SH-SY5Y (cell line): ENCODE results near the gene CEACAM18.

Source experiments
- GATA2 ChIP-seq: IDR thresholded peaks from 2 replicates; pipeline ENCODE4 v1.6.1; 2011; ENCODE audit warnings: mild to moderate bottlenecking, low read depth, low read length
- GATA3 ChIP-seq: IDR thresholded peaks from 2 replicates; pipeline ENCODE4 v1.6.1; 2011; ENCODE audit warnings: low read depth, mild to moderate bottlenecking, low read length, moderate library complexity

DNA sequence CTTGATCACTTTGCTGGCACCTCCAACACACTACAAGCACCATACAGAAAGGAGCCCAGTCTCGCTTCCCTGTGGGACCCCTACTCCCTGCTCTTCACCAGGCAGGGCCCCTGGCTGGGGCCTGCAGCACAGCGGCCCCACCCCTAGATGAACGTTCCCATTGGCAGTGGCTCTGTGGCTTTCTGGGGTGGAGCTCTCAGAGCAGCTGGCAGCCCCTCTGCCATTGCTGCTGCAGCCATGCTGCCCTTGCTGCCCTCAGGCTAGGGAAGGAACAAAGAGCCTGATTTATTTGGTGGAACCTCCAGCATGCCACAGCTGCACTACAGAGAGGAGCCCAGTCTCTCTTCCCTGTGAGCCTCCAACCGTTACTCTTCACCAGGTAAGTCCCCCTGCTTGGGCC lies 47.3 kb downstream of the CEACAM18 start:
- TF ChIP-seq GATA2 (no peak), GATA3 (no peak)
